HT-29 (cell line): Measurements from ENCODE around the gene ABL1. TPM values are rescaled to one million over a fixed set of nuclear protein-coding genes. Genes with fewer than 3 reads are reported as not detected.
"Not testable (repeated sequence)": the region's sequence is repeated elsewhere in the genome, so short reads cannot be mapped to it uniquely, and the experiment has no call there.

Experiments used
- DNase-seq: peaks from one replicate; pipeline ENCODE4 v3.0.0-alpha.2; 2015; ENCODE audit warnings: low spot score
- total RNA-seq: library from RNA; depleted of rRNA; stranded (reverse); fragments of >200 nt; shearing (Covaris generic); gene quantifications from 2 replicates; pipeline ENCODE4 v1.2.3, GENCODE V29; 2014

ABL1 gene
- total RNA-seq, 1 experiment from 2014 or later = 16.4 TPM

- DNase-seq = no peak
Observed at GRCh38 chr9:130847306-130848217, 12.5 kb downstream of the ABL1 start.

DNA sequence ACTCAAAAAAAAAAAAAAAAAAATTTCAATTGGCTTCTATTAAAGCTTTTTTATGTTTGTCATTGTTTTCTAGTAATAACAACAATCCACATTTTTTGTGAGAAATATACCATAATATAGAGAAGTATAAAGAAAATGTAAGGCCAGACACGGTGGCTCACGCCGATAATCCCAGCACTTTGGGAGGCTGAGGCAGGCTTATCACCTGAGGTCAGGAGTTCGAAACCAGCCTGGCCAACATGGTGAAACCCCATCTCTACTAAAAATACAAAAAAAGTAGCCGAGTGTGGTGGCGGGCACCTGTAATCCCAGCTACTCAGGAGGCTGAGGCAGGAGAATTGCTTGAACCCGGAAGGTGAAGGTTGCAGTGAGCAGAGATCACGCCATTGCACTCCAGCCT, 13.5 kb downstream of the ABL1 start:
- DNase-seq = not testable (repeated sequence)

GRCh38 chr9:130849356-130849755, 14.3 kb downstream of the ABL1 start:
- DNase-seq = no peak

- no peak for DNase-seq
Observed at GRCh38 chr9:130852801-130853200, 17.7 kb downstream of the ABL1 start.

DNA sequence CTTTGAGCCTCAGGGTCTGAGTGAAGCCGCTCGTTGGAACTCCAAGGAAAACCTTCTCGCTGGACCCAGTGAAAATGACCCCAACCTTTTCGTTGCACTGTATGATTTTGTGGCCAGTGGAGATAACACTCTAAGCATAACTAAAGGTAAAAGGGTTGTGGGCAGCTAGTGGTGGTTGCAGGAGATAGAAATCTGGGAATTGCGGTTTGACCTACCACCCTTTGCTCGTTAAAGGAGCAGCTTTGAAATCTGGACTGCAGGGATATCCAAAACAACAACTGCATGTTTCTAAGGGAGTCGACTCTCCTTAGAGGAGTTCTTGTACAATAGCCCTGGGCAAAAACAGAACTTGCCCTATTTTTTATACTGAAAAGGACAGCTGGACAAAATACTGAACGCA, 19.0 kb downstream of the ABL1 start:
- DNase-seq = peak; percentile 50

- DNase-seq = no peak
Observed at GRCh38 chr9:130854835-130855234, 19.8 kb downstream of the ABL1 start.

DNA sequence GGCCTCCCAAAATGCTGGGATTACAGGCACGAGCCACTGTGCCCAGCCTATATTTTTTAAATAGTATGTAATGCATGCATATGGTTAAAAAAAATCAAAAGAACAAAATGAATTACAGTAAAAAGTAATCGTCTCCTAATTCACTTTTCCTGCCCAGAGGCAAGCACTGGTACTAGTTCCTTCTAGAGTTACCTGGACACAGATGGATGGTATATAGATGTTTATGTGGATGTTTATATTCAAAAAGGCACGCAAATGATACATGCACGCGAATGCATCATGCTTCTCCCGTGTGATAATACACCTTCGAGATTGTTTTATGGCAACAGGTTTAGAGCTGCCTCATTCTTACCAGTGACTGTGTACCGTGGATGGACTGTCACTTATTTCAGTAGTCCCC, 21.4 kb downstream of the ABL1 start:
- no peak for DNase-seq

DNA sequence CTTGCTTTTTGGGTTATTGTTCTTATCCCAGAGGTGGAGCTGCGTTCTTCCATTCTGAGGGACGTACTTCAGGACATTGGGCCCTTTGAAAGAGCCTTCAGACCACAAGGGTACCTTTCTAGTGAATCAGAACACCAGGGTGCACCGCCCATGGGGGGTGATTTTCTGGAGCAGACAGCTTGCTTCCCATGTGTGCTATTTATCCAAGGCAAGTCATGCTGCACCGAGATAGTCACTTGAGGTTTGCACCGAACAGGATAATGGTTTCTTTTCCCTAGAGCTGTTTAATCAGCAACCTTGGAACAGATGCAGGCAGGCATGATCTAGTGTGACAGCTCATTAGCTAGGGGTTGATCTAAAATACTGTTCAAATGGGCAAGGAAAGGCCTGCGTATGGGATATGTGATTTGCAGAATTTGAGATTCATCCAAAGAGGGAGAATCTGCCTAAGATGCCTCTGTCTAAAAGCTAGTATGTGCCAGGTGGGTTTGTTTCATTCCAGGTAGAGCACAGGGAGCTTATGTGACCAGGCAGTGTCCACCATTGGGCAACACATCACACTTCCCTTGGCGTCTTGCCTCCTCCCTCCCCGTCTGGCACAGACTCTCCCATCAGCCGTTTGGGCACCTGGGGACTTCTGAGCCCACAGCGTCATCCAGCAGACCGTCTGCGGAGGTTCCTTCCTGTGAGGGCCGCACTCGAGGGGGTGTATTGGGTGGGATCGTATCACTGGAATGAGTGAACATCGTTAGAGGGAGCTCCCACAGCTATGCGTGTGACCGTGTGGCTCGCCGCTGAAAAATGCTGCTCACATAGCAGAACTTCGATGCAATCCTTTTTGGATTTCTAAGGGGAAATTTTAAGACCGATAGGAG, 23.0 kb downstream of the ABL1 start:
- DNase-seq = no peak

- DNase-seq = no peak
Observed at GRCh38 chr9:130858739-130859705, 24.0 kb downstream of the ABL1 start.

DNA sequence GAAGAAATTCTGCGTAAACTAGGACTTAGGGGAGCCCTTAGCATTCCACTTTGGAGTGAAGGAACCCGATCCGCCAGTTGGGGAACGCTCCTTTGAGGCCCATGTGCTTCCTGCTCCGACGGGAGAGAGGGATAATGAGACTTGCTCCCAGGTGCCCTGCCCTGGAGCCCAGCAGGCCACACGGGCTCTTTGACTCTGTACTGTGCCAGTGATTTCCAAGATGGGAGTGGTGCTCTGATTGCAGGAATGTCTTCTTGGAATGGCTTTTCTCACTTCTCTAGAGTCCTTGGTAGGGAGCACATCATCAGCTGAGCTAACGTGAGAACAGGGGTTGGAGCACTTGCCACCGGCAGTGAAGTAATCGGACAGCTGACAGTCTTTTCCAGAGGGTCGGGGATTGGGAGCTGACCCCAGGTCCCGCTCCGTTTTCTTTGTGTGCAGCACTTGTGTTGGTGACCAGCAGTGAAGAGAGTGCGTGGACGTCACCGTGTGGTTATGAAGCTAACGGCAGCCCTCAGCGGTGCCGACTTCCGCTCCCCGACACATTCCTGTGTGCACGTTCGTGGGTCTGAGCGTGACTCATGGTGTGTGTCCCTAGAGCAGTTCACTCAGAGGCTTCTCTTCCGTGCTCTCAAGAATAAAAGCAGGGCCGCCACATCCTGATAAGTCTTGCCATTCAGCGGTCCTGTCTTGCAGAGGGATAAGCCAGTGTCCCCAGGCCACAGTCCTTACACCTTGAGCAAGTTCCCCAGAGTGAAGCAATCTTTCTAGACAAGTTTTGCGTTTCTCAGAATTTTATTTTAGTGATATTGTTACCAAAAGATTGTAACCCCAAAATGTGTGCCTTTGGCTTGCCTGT, 25.6 kb downstream of the ABL1 start:
- DNase-seq = no peak

DNA sequence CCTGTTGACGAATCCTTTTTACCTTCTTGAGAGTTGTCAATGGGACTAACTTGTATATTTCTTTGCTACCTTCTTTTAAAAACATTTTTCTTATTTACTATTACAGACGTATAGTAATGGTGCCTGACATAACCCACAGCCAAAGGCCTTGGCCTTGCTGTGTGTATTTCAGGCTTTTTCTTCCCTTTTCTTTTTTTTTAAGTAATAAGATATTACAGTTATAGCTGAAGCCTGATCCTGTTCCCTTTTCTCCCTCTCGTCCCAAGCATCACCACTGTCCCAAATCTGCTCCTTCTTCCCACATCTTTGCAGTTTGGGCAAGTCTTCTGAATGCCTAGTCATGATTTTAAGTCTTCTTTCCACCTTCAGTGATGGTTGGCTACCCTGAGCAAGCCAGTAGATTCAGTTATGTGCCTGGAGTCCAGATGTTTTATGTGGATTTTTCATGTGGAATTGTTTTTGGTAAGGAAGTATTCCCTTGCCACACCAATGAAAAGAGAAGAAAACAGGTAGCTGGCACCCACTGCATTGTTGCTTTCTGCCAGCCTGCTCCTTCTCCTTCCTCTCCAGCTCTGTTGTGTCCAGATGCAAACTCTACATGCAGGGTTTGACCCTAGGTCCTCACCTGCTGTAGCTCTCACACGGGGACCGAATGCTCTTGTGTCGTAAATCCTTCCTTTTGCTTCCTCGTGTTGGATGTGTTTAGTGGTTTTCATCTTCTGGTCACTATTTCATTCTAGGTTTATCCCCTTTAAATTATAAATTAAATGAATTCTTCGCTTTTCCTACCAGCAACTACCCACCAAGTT, 26.5 kb downstream of the ABL1 start:
- DNase-seq = no peak

- no peak for DNase-seq
Observed at GRCh38 chr9:130862217-130862616, 27.2 kb downstream of the ABL1 start.

GRCh38 chr9:130862747-130863146, 27.7 kb downstream of the ABL1 start:
- DNase-seq = no peak

GRCh38 chr9:130864541-130864940, 29.5 kb downstream of the ABL1 start:
- no peak for DNase-seq

DNA sequence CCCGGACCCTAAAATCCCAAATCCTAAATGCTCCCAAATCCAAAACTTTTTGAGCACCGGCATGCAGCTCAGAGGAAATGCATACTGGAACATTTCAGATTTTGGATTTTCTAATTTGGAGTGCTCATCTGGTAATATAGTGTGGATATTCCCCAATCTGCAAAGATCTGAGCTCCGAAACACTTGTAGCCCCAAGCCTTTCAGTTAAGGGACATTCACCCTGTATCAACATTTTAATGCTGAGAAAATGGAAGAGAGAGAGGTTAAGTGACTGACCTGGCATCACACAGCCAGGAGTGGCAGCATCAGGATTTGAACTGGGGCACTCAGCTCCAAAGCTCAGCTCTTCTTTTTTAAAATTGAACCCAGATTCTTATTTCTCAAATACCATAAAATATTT, 30.9 kb downstream of the ABL1 start:
- DNase-seq = no peak

DNA sequence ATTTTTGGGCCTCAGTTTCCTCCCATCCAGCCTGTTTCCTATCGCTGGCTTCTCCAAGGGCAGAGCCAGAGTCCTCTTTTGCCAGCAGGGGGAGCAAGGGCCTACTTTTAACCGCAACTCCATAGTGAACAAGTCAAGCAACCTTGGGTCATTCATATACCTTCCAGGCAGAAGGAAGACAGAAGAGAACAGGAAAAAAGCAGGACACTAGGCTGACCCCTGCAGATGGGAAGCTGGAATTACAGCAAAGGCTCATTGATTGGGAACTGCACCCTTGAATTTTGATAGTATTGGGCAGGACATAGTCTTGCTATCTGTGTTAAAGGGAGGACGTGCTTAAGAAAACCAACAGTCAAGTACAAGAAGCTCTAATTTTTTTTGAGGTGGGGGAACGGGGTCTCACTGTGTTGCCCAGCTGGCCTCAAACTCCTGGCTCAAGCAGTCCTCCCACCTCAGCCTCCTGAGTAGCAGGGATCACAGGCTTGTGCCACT, 31.5 kb downstream of the ABL1 start:
- DNase-seq = peak; percentile 95

- no peak for DNase-seq
Observed at GRCh38 chr9:130867556-130867955, 32.5 kb downstream of the ABL1 start.

DNA sequence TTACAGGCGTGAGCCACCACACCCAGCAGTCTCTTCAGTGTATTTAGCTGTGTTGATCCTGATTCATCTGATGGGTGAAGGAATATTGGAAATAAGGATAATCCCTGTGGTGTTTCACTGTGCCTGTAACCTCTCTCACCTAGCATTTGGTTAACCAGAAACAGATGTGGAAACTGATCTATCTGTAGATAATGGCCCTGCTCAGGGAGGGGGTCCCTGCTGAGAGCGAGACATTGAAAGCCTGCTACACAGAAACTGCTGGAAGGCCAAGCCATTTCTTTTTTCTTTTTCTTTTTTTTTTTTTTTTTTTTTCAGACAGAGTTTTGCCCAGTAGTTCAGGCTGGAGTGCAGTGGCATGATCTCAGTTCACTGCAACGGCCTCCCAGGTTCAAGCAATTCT, 33.2 kb downstream of the ABL1 start:
- no peak for DNase-seq

DNA sequence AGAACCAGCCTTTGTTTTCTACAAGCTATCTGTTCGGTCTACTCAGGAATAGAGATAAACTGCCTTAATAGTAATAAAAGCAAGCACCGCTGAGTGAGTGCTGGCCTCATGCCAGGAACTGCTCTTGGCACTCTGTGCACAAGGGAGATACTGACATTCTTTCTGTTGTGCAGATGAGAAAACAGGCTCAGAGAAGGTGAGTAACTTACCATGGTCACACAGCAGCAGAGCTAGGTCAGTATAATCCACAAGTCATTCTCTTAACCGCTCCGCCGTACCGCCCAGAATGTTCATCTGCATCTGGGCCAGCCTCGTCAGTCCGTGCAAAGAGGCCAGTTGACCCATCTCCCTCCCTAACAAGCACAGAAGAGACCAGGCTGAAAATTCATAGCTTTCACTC, 34.2 kb downstream of the ABL1 start:
- DNase-seq = no peak
